ENCODE results near the gene TGFB3. TPM values are rescaled to one million over a fixed set of nuclear protein-coding genes. Genes with fewer than 3 reads are reported as not detected.
"Not testable (repeated sequence)": the region's sequence is repeated elsewhere in the genome, so short reads cannot be mapped to it uniquely, and the experiment has no call there.

Gene TGFB3
- total RNA-seq, result 29.5 TPM
- long read RNA-seq, transcript TGFB3-201 (7 exons, 2,522 nt), result major isoform, 9 of 15 reads
- long read RNA-seq, partial matches to known transcripts, result 1 of 15 reads
- long read RNA-seq, other reads (novel, unspliced or antisense), result 4 of 15 reads

GRCh38 chr14:75981426-75982265 lies at the start of gene TGFB3:
TSS of gene TGFB3 (minus strand) at chr14:75981995. CDS start at chr14:75980893, 1,102 bp downstream.
- peak; percentile 84 for DNase-seq (ENCODE audit: missing footprints)
- intact Hi-C loops (cut with DNase I), result loop anchor here (1.0 to 10.0 kb wide), 3 partner anchors 74 to 407 kb away; partner anchors contain the start of gene FLVCR2
- ATAC-seq, result peak; percentile 83

DNA sequence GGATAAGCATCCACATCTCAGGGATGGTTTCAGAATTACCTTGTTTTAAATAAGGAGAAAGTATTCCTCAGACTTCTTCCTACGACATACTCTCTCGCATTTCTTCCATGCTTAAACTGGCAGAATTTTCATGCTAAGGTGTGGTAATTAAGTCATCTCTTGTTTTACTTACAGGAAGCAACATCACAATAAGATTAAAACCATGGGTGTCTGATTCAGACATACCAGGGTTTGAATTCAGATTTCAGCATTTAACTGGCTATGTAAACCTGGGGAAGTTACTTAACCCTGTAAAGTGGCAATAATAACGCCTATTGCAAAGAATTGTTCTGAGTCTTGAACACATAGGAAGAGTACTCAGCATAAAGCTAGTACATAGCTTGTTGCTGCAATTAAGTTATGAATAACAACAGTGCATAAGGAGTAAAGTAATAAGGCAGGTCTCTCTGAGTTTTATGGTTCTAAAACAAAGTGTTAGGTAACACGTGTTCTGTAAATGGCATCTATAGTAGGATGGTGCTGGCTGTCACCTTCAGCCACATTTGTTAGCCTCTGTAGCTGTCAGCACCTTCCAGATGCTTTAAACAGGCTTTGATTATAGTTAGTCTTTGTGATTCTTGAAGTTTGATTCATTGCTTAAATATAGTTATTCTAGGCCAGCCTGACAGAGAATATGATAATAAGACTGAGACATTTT lies 42.6 kb upstream of the TGFB3 start:
- ATAC-seq, result peak; percentile 56
- intact Hi-C loops (cut with DNase I), result no loop called here
- DNase-seq (ENCODE audit: missing footprints), result no peak

DNA sequence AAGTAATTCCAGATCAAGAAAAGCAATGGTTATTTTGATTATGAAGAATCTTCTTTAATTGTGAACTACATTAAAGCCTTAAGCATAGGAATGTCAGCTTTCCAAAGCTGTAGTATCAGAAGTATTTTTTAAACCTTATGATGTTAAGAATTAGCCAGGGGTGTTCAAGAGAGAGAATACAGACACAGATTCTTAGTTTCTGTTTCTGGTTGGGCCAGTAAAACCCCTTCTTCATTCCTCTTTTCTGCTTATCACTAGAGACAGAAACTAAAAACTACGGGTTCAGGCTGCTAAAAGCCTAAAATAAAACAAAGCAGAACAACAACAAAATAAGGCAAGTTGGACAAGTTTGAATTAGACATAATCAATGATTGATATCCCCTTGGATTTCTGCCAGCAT lies 42.0 kb upstream of the TGFB3 start:
- ATAC-seq, result no peak
- intact Hi-C loops (cut with DNase I), result no loop called here
- DNase-seq (ENCODE audit: missing footprints), result no peak

GRCh38 chr14:76022991-76023390 lies 41.2 kb upstream of the TGFB3 start:
- no peak for DNase-seq (ENCODE audit: missing footprints)
- ATAC-seq, result no peak
- intact Hi-C loops (cut with DNase I), result no loop called here

DNA sequence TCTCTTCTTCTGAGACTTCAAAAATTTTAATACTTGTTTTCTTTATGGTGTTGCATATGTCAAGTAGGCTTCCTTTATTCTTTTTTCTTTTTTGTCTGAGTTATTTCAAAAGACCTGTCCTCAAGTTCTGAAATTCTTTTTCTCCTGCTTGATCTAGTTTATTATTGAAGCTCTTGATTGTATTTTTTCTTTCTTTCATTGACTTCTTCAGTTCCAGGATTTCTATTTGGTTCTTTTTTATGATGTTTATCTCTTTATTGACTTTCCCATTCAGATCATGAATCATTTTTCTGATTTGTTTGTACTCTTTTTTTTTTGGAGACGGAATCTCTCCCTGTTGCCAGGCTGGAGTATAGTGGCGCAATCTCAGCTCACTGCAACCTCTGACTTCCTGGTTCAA lies 37.9 kb upstream of the TGFB3 start:
- intact Hi-C loops (cut with DNase I), result no loop called here
- no peak for ATAC-seq
- no peak for DNase-seq (ENCODE audit: missing footprints)

DNA sequence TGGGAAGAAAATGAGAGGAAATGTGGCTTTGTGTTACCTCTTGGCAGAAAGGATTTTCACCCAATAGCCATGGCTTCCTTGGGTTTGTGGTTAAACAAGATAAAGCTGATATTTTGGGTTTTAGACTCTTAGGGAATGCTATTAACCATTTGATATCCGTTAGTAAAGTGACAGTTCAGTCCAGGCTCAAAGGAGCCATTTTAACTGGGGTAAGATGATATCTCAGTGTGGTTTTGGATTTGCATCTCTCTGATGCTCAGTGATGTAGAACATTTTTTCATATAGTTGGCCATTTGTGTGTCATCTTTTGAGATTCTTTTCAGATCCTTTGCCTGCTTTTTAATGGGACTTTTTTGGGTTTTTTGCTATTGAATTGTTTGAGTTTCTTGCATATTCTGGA lies 33.9 kb upstream of the TGFB3 start:
- ATAC-seq (no peak), DNase-seq (ENCODE audit: missing footprints) (no peak)
- intact Hi-C loops (cut with DNase I), result no loop called here

DNA sequence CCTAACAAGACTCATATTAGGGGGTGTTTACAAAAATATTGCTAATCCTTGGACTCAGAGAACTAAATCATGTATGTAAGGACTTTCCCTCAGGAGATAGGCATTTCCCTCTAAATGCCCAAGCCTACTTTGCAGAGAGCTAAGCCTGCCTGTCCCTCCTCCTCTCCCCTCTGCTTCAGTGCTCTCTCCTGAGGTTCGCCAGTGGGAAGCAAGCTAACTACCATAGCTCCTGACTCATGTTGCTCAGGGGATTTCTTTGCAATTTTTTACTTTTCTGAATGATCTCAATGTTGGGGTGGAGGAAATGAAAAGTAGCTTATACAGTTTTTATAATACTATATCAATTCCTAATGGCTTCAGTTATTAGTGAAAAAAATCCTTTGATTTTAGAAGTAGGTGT lies 33.4 kb upstream of the TGFB3 start:
- no peak for DNase-seq (ENCODE audit: missing footprints)
- intact Hi-C loops (cut with DNase I), result no loop called here
- ATAC-seq, result no peak

DNA sequence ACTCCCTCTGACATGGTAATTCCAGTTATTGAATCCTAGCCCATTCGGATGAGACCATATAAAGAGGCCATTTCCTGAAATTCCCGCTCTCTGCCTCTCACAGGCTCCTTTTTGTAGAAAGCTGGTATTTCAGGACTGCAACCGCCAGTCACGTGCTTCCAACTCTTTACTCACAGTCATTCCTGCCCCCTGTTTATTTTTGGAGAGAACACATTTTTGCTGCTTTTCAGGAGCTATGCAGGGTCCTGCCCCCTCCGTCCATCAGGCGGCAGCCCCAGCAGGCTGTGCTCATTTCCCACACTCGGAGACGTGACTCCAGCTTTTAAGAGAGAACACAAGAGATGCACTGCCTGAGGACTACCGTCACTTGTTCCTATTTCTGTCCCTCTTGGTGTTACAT lies 30.6 kb upstream of the TGFB3 start:
- intact Hi-C loops (cut with DNase I), result no loop called here
- peak; percentile 67 for ATAC-seq
- DNase-seq (ENCODE audit: missing footprints), result peak; percentile 41

GRCh38 chr14:76011930-76012329 lies 30.1 kb upstream of the TGFB3 start:
- no peak for DNase-seq (ENCODE audit: missing footprints)
- ATAC-seq, result no peak

GRCh38 chr14:76009627-76010026 lies 27.8 kb upstream of the TGFB3 start:
- intact Hi-C loops (cut with DNase I), result not testable (repeated sequence)

More at GRCh38 chr14:76011930-76012329, 30.1 kb upstream of the TGFB3 start:
- intact Hi-C loops (cut with DNase I), result no loop called here

DNA sequence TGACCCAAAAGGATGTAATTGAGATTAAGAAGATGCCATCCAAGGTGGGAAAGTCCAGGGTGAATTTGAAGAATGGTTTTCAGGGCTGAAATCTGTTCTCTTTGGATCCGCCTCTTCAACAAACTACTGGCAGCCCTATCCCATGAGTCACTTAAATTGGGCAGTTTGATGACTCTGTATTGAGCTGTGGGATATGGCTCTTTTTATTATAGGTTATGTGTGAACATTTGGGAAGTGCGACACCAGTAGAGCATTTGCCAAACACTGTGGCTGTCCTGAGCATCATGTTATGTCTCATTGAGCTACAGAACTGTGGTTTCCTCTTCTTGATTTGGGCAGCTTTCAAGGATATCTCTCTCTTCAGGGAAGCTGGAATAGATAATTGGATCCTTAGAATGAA lies 26.1 kb upstream of the TGFB3 start:
- intact Hi-C loops (cut with DNase I), result no loop called here
- no peak for ATAC-seq
- no peak for DNase-seq (ENCODE audit: missing footprints)

More at GRCh38 chr14:76009627-76010026, 27.8 kb upstream of the TGFB3 start:
- DNase-seq (ENCODE audit: missing footprints); ATAC-seq: not testable (repeated sequence)

GRCh38 chr14:76007379-76007778 lies 25.6 kb upstream of the TGFB3 start:
- DNase-seq (ENCODE audit: missing footprints), result no peak
- intact Hi-C loops (cut with DNase I), result no loop called here
- ATAC-seq, result no peak

GRCh38 chr14:76006253-76006652 lies 24.5 kb upstream of the TGFB3 start:
- ATAC-seq, result no peak
- DNase-seq (ENCODE audit: missing footprints), result no peak
- intact Hi-C loops (cut with DNase I), result no loop called here

DNA sequence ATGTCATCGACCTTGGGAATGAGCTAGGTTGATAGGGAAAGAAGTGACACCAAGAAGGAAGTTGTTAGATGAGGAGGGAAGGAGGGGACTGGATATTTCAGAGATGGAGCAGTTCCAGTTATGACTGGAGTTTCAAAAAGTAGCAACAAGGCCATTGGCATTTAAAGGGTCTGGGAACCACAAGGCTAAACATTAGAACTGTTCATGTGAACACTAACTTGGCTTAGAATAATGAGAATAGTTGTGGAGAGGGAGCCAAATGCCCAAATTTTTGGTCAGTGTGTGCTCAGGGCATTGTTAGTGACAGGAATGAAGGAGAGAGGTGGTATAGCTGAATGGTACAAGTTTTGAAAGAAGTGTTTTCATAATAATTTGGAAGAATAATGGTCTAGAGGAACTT lies 20.6 kb upstream of the TGFB3 start:
- ATAC-seq (no peak), DNase-seq (ENCODE audit: missing footprints) (no peak)
- intact Hi-C loops (cut with DNase I), result no loop called here

DNA sequence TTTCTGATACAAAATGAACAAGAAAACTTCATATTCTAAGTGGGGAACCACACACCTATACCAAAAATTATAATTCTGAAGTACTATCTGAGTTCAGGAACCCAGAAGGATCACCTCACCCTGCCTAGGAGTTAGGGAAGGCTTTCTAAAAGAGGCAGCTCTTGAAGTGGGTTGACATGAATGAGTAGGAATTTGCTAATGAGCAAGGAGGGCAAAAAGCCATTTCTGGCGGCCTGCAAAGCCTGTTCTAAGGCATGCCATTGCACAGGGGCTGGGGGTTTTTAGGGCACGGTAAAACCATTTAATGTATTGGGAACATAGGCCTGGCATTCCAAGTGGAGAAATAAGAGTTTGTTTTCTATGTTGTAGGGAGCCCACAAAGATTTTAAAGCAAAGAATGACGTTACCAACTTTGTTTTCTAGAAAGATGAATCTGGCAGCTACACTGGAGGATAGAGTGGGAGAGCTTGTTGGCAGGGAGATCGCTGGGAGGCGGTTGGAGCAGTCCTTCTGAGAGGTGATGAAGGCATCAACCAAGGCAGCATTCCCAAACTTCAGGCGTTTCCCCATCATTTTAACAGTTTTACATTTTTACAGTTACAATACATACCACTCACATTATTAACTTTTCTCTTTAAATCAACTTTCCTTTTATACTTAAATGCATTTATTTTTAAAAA lies 17.9 kb upstream of the TGFB3 start:
- intact Hi-C loops (cut with DNase I), result loop anchor here (10.0 kb wide), 1 partner anchor 1375 kb away; the partner anchor contains the start of genes SAMD15 and TMED8
- ATAC-seq, result no peak
- DNase-seq (ENCODE audit: missing footprints), result no peak

- intact Hi-C loops (cut with DNase I), result loop anchor here (10.0 kb wide), 1 partner anchor 1378 kb away; the partner anchor contains the start of genes SAMD15 and TMED8
- DNase-seq (ENCODE audit: missing footprints) (no peak), ATAC-seq (no peak)
Measured at GRCh38 chr14:75996488-75996887, 14.7 kb upstream of the TGFB3 start.

GRCh38 chr14:75995372-75996041 lies 13.7 kb upstream of the TGFB3 start:
- intact Hi-C loops (cut with DNase I), result loop anchor here (10.0 kb wide), 1 partner anchor 1379 kb away; the partner anchor contains the start of genes SAMD15 and TMED8
- ATAC-seq (peak; percentile 86), DNase-seq (ENCODE audit: missing footprints) (no peak)

DNA sequence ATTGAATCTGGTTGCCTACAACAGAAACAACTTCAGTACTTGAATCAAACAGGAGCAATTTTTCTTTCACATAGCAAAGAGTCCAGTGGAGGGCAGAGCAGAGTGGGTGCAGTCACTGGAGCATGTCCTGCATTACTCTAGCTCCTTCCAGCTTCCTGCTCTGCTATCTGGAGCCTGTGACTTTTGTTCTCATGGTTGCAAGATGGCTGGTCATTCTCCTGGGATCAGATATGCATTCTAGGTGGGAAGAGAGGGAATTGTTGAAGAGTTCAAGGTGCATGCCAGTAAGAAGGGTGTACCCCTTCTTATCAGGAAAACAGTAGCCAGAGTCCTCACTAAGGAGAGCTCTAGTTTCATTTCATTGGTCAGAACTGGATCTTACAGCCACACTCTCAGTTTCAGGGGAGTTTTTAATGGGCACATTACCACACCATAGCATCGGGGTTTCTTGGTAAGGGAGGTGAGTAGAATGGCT lies 11.8 kb upstream of the TGFB3 start:
- intact Hi-C loops (cut with DNase I), result loop anchor here (10.0 kb wide), 1 partner anchor 1381 kb away; the partner anchor contains the start of genes SAMD15 and TMED8
- DNase-seq (ENCODE audit: missing footprints) (no peak), ATAC-seq (no peak)

Measured in Right ventricle myocardium inferior (tissue), 1 donor.